NCI-H2196 treated with DMSO at 0.1 percent for 48 hours (cell line): ENCODE results near the gene ATCAY.
A peak's percentile ranks its signal among the peaks of the same experiment; 100 is the strongest.
"Not testable (repeated sequence)": the region's sequence is repeated elsewhere in the genome, so short reads cannot be mapped to it uniquely, and the experiment has no call there.

Source experiments
- DNase-seq: peaks from one replicate; lab custom pipeline; 2025; ENCODE audit not compliant: unreplicated experiment; lab: John Stamatoyannopoulos, UW

ATCAY gene

DNA sequence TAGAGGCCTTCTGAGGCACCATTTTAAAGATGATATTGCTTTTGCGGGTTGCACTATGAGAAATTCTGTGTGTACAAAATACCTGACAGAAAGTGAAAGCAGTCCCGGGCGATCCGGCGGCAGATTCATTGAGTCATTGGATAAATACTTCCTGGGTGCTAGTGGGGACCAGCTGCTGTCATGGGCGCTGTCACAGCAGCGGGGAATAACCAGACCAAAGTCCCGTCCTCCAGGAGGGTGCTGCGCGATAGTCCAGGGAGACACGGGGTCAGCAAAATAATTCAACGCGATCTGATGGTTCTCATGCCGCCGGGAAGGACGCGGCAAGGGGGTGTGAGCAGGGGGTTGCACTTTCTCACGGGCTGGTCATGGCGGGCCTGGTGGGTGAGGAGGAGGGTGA lies 25.2 kb upstream of the ATCAY start:
- no peak for DNase-seq

DNA sequence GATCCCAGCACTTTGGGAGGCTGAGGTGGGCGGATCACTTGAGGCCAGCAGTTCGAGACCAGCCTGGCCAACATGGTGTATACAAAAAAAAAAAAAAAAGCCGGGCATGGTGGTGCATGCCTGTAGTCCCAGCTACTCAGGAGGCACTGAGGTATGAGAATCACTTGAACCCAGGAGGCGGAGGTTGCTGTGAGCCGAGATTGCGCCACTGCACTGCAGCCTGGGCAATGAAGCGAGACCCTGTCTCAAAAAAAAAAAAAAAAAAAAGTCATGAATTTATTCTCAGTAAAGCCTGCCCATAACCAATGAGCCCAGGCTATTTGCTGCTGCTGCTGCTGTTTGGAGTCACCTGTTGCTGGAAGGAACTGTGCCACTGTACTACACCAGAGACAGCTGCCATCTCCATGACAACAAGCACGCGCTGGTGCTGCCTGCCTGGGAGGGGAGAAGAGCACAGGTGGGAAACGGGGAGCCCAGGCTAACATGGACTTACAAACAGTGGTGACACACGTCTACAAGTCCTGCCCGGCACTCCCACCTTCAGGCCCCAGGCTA lies 23.0 kb upstream of the ATCAY start:
- DNase-seq, result peak; percentile 26

DNA sequence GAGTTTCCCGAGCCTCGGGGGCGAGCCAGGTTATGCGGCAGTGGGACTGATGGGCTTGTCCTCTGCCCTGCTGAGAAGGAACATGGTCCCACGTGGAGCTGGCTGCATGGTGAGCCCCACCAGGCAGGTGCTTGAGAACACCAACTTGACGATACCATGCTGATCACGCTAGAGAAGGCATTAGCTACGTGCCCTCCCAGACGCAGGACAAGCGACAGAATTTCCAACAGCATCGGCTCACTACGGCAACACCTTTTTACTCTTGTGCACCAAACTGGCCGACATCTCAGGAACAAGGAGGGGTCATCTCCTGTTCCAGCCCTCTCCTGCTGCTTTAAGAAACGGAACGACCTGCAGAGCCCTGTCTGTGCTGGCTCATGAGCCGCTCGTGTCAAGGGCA lies 20.0 kb upstream of the ATCAY start:
- DNase-seq, result no peak

DNA sequence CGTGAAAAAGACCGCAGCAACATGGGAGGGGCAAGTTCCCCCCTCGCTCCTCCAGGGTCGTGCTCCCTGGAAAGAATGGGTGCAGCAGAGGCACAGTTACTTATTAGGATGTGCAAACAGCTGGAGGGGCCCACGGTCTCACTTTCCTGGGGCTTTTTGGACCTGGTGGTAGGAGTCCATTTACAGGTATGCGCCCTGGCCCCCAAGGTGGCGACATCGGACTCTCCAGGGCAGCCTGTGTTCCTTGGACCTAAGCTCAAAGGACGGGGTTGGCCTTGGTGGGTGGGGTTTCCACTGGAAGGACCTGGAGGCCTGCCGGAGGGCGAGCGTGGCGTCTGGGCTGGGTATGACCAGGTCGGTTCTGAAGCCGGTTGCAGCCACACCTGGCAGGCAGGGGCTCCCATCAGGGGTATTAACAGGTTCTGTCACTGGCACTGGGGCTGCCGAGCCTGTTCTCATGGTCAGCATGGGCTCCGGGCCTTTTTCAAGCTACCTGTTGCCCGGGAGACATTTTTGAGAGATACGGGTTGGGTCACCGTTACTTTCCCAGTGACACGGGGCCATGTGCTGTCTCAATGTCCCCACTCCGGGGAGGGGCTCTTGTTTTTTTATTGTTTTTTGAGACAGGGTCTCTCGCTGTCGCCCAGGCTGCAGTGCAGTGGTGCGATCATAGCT lies 17.5 kb upstream of the ATCAY start:
- no peak for DNase-seq

DNA sequence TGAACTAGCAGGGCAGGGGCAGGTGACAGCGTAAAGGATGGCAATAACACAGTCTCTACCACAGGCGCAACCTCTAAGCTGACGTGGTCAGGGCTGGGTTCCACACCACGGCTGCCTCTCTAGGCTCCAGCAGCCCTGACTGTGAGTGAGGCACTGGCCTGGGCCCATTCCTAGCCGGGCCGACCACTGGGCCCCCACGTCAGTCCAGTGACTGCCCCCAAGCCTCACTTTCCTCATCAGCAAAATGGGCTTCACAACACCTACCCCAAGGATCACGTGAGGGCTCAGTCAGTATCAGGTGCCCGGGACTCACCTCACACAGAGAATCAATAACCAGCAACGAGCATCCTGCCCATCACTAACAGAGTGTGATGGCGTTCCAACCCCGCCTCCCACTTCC lies 16.8 kb upstream of the ATCAY start:
- no peak for DNase-seq

DNA sequence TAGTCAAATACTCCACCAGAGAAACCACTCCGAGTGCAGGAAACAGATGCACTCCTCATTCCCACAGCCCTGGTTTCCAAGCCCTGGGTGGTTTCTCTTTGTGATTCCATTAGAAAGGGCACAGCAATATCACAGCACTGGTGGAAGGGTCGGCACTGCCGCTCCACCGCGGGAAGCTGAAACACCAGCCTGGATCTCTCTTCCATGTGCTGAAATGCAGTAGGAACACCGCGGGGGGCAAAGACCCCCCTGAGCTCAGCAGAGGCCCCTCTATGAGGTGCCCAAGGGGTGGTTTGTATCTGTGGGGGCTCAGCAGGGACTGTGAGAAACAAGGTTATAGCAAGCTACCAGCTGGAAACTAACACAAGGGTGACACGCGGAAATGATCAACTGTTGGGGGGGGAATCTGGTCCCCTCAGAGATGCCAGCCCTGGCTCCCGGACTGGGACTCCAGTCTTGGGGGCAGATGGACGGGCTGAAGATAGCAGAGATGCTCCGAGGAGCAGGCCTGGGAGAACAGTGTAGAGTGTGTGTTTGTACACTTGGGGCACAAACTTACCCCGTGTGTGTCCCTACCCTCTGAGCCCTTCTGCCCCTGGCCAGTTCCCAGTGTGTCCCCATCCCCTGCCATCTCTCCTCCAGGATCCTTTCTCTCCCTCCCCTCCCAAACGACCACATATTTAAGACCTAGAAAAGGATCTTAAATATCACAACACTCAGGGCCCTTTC lies 13.4 kb upstream of the ATCAY start:
- DNase-seq, result no peak

DNA sequence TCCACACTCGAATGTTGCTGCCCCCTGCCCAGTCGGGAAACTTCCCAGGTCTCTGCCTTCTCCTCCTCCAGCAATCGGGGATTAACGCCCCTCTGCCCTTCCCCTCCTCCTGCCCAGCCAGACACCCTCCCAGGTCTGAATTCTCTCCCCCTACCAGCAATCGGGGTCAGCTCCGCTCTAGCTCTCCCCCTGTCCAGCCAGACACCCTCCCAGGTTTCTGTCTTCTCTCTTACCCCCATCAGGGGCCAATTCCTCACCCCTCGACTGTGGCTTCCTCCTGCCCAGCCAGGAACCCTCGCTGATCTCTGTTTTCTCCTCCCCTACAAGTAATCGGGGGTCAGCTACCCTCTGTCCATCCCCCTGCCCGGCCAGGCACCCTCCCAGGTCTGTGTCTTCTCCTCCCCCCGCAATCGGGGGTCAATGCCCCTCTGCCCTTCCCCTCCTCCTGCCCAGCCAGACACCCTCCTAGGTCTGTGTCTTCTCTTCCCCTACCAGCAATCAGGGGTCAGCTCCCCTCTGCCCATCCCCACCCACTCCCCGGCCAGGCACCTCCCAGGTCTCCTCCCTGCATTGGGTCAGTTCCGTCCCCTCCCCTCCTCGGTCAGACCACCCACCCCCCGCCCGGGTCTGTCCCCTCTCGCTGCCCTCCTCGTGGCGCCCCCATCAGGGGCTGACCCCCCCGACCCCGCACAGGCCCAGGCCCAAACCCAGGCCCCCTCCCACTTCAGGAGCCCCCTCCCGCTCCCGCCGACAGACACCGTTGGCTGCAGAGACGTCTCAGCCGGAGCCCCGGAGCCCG lies 12.3 kb upstream of the ATCAY start:
- DNase-seq, result no peak

DNA sequence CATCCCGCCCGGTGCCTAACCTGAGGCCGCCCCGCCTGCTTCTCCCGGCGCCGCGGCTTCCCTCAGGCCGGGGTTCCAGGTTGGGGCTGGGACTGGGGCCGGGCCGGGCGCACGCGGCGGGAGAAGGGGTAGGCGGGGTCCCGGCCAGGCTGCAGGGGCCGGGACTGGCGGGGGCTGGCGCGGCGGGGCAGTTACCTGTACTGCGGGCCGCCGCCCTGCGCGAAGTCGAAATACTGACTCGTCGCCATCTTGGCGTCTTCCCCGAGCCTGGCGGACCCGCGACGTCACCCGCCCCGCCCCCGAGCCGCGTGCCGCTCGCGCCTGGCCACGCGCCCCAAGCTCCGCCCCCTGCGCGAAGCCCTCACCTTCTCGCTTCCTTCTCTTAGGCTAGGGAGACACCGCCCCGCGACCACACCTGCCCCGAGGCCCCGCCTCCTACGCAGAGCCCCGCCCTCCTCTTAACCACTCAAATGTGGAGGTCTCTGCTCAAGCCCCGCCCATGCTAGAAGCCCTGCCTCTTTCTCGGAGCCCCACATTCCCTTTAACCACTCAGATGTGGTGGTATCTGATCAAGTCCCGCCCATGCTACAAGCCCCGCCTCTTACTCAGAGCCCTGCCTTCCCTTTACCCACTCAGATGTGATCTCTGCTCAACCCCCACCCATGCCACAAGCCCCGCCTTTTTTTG lies 11.6 kb upstream of the ATCAY start, which contains the start of gene ZFR2:
ZFR2 (minus strand) TSS at position 269 of the 687 bp plus-strand sequence; CDS start at position 248, 21 bp downstream.
- no peak for DNase-seq

DNA sequence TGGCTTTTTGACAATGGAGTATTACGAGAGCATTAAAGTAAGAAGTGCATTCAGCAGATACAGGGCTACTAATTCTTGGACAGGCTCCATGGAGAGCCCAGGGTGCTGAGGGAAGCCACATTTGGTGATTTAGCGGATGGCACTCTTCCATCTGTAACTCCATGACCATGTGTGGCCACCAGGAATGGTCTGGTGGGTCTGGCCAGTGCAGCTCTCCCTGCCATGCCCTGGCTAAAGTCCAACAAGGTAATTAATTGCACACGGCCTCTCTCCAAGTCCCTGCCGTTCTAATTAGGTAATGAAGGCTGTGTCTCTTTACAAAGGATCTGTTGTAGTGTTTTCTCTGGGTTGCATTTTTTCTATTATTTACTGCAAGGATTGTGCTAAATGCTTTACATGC lies 7.3 kb upstream of the ATCAY start:
- DNase-seq, result no peak

DNA sequence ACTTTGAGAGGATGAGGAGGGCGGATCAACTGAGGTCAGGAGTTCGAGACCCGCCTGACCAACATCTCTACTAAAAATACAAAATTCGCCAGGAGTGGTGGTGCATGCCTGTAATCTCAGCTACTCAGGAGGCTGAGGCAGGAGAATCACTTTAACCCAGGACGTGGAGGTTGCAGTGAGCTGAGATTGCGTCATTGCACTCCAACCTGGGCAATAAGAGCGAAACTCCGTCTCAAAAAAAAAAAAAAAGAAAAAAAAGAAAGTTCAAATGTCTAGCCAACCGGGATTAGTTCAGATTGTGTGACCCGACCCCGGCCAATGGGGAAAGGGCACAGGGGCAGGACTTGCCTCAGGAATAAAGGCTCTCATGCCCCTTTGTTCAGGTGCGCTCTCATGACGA lies 5.8 kb upstream of the ATCAY start:
- DNase-seq, result not testable (repeated sequence)

DNA sequence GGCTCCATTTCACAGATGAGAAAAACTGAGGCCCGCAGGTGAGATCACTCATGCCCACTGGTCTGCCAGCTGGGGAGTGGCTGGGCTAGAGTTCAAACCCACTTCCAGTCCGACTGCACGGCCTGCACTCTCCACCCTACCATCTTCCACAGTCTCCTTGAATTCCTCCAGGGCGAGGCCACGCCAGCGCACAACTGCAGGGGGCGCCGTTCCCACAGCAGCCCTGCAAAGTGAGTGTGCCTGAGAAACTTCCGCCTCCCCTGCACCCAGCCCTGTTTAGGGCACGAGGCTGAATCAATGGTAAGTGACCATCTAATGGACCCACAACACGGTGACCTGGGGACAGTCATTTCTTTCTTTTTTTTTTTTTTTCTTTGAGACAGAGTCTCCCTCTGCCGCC lies 829 bp upstream of the ATCAY start:
- no peak for DNase-seq

DNA sequence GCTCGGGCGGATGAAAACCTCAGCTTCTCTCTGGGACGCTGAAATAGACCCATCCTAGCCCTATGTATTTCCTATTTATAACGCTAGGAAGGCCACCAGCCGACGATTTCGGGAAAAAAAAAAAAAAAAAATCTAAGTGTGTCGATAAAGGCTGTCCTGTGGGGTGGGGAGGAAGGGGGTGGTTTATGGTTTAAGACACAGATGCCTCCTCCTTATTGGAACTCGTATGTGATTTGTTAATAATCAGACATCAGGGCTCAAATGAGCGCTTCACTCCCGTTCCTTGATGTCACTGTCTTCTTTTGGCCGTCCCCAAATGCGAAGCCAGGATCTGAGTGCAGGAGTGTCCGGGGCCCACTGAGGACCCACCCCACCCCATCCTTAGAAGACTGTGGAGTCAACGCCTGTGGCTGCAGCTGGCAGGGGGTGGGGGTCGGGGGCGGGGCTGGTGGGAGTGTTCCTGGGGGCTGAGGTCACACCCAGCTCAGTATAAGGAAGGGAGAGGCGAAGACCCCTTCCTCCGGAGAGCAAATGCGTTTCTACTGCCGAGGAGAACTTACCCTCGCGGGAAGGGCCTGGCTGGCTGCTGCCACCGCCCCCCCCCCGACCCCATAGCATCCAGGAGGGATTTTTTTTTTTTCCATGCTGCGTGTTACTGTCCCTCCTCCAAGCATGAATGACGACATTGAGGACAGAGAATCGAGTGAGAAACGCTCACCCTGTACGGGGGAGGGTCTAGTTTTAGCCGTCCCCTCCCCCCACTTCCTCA lies 971 bp downstream of the ATCAY start:
- no peak for DNase-seq

DNA sequence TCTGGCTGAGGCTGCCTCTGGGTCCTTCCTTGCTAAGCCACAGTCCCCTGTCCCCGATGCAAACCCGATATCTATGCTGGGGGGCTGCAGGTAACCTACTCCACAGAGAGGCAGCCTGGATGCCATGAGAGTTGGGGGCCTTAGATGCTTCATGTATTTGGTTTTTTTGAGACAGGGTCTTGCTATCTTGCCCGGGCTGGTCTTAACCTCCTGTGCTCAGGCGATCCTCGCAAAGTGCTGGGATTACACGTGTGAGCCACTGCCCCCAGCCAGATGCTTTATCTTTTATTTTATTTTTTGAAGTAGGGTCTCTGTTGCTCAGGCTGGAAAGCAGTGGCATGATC lies 1.5 kb downstream of the ATCAY start:
- no peak for DNase-seq

DNA sequence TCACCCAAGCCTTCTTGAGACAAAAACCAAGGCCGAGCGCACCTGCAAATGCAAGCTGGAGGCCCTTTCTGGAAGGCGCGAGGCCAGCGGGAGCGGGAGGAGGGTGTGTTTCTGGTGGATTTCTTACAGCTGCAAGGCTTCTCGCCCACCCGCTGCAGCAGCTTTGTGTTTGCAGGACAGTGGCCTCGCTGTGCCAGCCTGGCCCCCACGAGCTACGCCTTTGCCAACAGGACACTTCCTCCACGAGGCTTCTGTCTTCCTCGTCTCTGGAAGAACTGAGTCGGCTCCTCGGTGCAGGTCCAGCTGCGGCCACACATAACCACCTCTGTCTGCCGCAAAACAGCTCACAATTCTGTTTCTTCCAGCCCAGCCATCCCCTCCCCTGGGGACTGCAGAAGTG lies 10.1 kb downstream of the ATCAY start:
- DNase-seq, result no peak

DNA sequence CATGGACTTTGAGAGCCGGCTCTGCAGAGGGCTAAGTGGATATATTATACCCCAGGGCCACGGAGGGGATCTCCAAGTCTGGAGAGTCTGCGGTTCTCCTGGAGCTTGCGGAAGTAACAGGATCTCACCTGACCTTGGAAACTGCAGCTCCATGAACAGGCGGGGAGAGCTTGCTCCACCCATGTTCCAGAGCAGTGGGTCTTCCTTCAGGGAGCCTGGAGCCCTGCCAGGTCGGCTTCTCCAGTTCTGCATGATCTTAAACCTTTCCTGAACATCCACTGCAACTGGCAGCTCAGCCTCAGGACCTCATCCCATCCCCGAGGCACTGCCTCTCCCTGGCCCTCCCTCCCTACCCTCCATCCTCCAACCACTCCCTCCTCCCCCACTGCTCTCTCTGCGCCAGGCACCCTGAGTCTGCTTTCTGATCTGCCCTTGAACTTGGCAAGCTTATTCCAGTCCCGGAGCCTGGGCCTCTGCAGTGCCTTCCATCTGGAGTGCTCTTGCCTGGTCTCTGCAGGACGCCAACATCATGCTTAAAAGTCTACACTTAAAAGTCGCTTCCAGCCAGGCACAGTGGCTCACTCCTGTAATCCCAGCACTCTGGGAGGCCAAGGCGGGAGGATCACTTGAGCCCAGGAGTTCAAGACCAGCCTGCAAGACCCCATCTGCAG lies 13.2 kb downstream of the ATCAY start:
- peak; percentile 10 for DNase-seq

DNA sequence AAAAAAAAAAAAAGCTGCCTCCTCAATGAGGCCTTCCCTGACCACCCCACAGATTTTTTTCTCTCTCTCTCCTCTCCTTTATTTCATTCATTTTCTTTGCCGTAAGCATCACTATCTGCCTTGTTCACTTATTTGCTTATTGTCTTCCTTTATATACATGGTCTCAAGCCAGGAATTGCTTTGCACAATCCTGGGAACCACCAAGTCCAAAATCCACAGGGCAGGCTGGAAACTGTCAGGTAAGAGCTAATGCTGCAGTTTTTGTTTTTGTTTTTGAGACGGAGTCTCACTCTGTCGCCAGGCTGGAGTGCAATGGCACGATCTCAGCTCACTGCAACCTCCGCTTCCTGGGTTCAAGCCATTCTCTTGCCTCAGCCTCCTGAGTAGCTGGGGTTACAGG lies 14.5 kb downstream of the ATCAY start:
- not testable (repeated sequence) for DNase-seq

DNA sequence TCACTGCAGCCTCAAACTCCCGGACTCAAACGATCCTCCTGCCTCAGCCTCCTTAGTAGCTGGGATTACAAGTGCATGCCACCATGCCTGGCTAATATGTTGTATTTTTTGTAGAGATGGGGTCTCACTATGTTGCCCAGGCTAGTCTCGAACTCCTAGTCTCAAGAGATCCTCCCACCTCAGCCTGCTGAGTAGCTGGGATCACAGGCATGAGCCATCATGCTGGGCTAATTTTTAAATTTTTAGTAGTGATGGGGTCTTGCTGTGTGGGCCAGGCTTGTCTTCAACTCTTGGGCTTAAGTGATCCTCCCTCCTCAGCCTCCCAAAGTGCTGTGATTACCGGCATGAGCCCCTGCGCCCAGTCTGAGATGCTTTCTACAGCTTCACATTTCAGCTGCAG lies 15.3 kb downstream of the ATCAY start:
- no peak for DNase-seq

DNA sequence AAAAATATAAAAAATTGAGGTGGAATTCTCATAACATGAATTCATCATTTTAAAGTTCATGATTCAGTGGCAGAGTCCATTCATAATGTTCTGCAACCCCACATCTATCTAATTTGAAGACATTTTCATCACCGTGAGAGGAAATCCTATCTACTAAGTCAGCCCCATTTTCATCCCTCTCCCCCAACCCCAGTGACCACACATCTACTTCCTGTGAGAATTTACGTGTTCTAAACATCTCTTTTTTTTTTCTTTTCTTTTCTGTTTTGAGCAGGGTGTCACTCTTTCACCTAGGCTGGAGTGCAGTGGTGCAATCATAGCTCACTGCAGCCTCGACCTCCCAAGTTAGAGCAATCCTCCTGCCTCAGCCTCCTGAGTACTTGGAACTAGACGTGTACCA lies 17.5 kb downstream of the ATCAY start:
- no peak for DNase-seq

DNA sequence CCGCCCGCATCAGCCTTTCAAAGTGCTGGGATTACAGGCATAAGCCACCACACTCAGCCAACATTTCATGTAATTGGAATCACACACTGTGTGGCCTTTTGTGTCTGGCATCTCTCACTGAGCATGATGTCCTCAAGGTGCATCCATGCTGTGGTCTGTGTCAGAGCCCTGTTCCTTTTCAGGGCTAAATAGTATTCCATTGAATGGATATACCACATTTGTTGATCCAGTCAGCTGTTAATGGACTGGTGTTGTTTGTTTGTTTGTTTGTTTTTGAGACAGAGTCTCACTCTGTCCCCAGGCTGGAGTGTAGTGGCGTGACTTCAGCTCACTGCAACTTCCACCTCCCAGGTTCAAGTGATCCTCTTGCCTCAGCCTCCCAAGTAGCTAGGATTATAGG lies 17.9 kb downstream of the ATCAY start:
- DNase-seq, result no peak
